ENCODE measurements around the gene TMEM186. TPM values are rescaled to one million over a fixed set of nuclear protein-coding genes. Genes with fewer than 3 reads are reported as not detected.
"Not testable (repeated sequence)": the region's sequence is repeated elsewhere in the genome, so short reads cannot be mapped to it uniquely, and the experiment has no call there.

TMEM186 gene
- total RNA-seq = 10 to 100 TPM; 15.6 to 16.4 TPM
- 11.8 TPM for polyA plus RNA-seq

DNA sequence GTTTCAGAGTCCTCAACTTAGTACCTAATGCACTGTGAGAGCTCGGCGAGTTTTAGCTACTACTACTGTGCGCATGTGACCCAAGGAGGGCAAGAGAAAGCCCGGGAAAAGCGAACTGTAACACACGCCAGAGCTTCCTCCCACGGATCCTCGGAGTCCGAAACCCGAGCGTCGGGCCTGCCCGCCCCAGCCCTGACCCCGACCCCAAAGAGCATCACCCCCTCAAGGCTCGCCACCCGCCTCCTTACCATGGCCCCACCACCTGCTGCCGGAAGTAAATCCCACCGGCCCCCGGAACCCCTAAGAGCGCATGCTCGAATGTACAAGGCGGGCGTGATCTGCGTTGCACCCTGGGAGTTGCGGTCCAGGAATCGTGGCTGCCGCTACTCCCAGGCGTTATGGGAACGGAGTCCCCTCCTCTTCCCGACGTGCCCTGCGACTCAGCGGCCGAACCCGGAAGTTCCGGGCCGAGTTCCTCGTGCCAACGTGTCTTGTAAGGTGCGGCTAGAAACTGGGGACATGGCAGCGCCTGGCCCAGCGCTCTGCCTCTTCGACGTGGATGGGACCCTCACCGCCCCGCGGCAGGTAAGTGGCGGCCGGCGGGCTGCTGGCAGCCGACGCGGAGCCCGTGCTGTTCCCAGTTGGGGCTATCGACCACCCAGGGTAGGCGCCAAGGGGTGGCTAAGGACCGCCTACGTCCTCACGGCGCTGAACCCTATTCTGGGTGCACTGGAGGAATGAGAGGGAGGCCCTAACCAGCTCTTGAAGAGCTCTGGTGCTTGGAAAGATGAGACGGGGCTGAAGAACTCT is at the start of gene TMEM186, which contains the start of gene PMM2:
Gene TMEM186, minus strand, starts transcription at position 276 of the 810 bp plus-strand sequence. Its CDS starts 25 bp downstream, at position 251.
Gene PMM2, plus strand, starts transcription at position 476 of the 810 bp plus-strand sequence. Its CDS starts 44 bp downstream, at position 520.
- peak within 1 kb of the TSS; percentile 90 for H3K4me3 ChIP-seq (ENCODE audit: low read length)
- H3K27me3 Mint-ChIP-seq = no peaks in the 10 kb centered on the region

DNA sequence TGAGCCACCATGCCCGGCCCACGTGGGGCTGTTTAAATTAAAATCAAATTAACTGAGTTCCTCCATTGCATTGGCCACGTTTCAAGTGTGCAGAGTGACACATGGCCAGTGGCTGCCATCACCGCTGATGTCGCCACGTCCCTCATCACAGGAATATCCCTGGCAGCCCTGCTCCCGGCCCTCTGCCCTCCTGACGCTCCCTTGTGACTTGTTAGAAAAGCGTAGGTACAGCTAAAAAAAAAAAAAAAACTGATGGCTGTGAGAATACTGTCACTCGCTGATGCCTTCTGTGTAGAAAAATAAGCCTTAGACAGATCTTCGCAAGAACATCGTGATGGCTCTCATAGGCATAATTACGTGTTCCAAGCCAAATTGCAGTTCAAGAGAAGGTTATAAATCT is 49.7 kb upstream of the TMEM186 start:
- peaks cover 0 to 51% (median 3%) of the 10 kb centered on the region in 3 donors for H3K36me3 Mint-ChIP-seq
- ChIA-PET POLR2A (no interaction called here), CTCF (no interaction called here)

More for the DNA sequence above, at the start of gene TMEM186, which contains the start of gene PMM2:
- no peaks in the 10 kb centered on the region for H3K9me3 Mint-ChIP-seq
- Histone ChIP-seq H3K27ac (ENCODE audit: low read depth, low read length) (peak within 1 kb of the TSS; percentile 87), H3K4me1 (ENCODE audit: insufficient read depth, low read length) (peaks cover 34% of the 10 kb centered on the region), H3K9me3 (ENCODE audit: low read length) (no peaks in the 10 kb centered on the region), H3K27me3 (ENCODE audit: insufficient read depth, low read length, poor library complexity, severe bottlenecking) (no peaks in the 10 kb centered on the region), H3K36me3 (ENCODE audit: insufficient read depth, low read length) (peaks cover 8% of the 10 kb centered on the region)
- peak within 1 kb of the TSS; percentile 94 to 99 (median 96) for H3K4me3 Mint-ChIP-seq
- peak; percentile 94 to 97 (median 95) for DNase-seq
- H3K4me1 Mint-ChIP-seq = peaks cover 33 to 66% (median 55%) of the 10 kb centered on the region in 3 donors
- CTCF ChIA-PET = interaction anchor here (1.9 kb wide), 1 partner anchor 83 kb away, joined by 8 read pairs; no protein-coding TSS in a partner anchor
- POLR2A ChIA-PET = interaction anchor here (2.6 kb wide), 1 partner anchor 71 kb away, joined by 17 read pairs; the partner anchor contains the start of gene CARHSP1
- H3K36me3 Mint-ChIP-seq = peaks cover 0 to 35% (median 0%) of the 10 kb centered on the region in 3 donors
- H3K27ac Mint-ChIP-seq = peak within 1 kb of the TSS; percentile 79 to 96 (median 94)

DNA sequence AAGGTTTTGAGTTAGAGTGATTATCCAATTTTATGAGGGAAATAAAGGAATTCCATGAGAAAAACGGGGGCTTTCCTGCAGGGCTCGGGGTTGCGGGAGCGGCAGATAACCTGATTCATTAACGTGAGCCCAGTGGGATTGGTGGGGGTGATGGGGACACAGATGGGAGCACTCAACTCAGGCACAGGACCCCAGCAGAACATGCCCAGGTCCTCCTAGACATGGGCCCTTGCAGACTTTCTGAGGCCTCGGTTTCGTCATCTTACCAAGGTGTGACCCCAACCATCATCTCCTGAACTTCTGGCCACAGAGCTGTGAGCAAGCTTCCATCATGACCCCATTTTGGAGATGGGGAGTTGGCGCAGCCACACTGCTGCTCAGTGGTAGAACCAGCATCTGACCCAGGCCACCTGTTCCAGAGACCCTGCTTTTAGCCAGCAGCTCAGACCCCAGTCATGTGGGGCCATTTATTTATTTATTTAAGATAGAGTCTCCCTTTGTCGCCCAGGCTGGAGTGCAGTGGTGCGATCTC is 49.0 kb upstream of the TMEM186 start:
- peaks cover 13 to 23% (median 16%) of the 10 kb centered on the region in 3 donors for H3K4me1 Mint-ChIP-seq
- no peaks in the 10 kb centered on the region for H3K9me3 Mint-ChIP-seq
- ChIA-PET POLR2A (no interaction called here), CTCF (no interaction called here)
- Histone ChIP-seq H3K4me1 (ENCODE audit: insufficient read depth, low read length) (no peaks in the 10 kb centered on the region), H3K4me3 (ENCODE audit: low read length) (no peak overlapping the region), H3K9me3 (ENCODE audit: low read length) (no peaks in the 10 kb centered on the region), H3K36me3 (ENCODE audit: insufficient read depth, low read length) (no peaks in the 10 kb centered on the region), H3K27me3 (ENCODE audit: insufficient read depth, low read length, poor library complexity, severe bottlenecking) (no peaks in the 10 kb centered on the region), H3K27ac (ENCODE audit: low read depth, low read length) (no peak overlapping the region)
- H3K27me3 Mint-ChIP-seq = peaks cover 0 to 1% of the 10 kb centered on the region in 2 donors
- no peak overlapping the region for H3K4me3 Mint-ChIP-seq
- H3K36me3 Mint-ChIP-seq = peaks cover 0 to 48% (median 3%) of the 10 kb centered on the region in 3 donors
- DNase-seq = no peak
- H3K27ac Mint-ChIP-seq = no peak overlapping the region

More for the DNA sequence above, 49.7 kb upstream of the TMEM186 start:
- Histone ChIP-seq H3K27me3 (ENCODE audit: insufficient read depth, low read length, poor library complexity, severe bottlenecking) (no peaks in the 10 kb centered on the region), H3K9me3 (ENCODE audit: low read length) (no peaks in the 10 kb centered on the region), H3K27ac (ENCODE audit: low read depth, low read length) (no peak overlapping the region), H3K36me3 (ENCODE audit: insufficient read depth, low read length) (no peaks in the 10 kb centered on the region), H3K4me3 (ENCODE audit: low read length) (no peak overlapping the region), H3K4me1 (ENCODE audit: insufficient read depth, low read length) (no peaks in the 10 kb centered on the region)
- Mint-ChIP-seq H3K4me3 (no peak overlapping the region), H3K27me3 (peaks cover 0 to 1% of the 10 kb centered on the region in 2 donors), H3K4me1 (peaks cover 16 to 24% (median 16%) of the 10 kb centered on the region in 3 donors), H3K9me3 (no peaks in the 10 kb centered on the region), H3K27ac (peak overlapping the region in 2 of 8 donors; percentile 12 to 17)
- DNase-seq = no peak

- no peaks in the 10 kb centered on the region for H3K9me3 Mint-ChIP-seq
- no peaks in the 10 kb centered on the region for H3K9me3 ChIP-seq (ENCODE audit: low read length)
- POLR2A ChIA-PET = no interaction called here
- no peaks in the 10 kb centered on the region for H3K36me3 ChIP-seq (ENCODE audit: insufficient read depth, low read length)
- H3K36me3 Mint-ChIP-seq = peaks cover 0 to 44% (median 3%) of the 10 kb centered on the region in 3 donors
- H3K27ac Mint-ChIP-seq = peak overlapping the region in 1 of 8 donors; percentile 29
- H3K4me1 Mint-ChIP-seq = peaks cover 10 to 21% (median 14%) of the 10 kb centered on the region in 3 donors
- H3K4me3 Mint-ChIP-seq = no peak overlapping the region
- no peak for DNase-seq
- H3K27ac ChIP-seq (ENCODE audit: low read depth, low read length) = no peak overlapping the region
- peaks cover 0 to 1% of the 10 kb centered on the region in 2 donors for H3K27me3 Mint-ChIP-seq
- H3K4me3 ChIP-seq (ENCODE audit: low read length) = no peak overlapping the region
- CTCF ChIA-PET = no interaction called here
- H3K27me3 ChIP-seq (ENCODE audit: insufficient read depth, low read length, poor library complexity, severe bottlenecking) = no peaks in the 10 kb centered on the region
- H3K4me1 ChIP-seq (ENCODE audit: insufficient read depth, low read length) = no peaks in the 10 kb centered on the region
Observed at GRCh38 chr16:8845699-8846298, 48.4 kb upstream of the TMEM186 start.

DNA sequence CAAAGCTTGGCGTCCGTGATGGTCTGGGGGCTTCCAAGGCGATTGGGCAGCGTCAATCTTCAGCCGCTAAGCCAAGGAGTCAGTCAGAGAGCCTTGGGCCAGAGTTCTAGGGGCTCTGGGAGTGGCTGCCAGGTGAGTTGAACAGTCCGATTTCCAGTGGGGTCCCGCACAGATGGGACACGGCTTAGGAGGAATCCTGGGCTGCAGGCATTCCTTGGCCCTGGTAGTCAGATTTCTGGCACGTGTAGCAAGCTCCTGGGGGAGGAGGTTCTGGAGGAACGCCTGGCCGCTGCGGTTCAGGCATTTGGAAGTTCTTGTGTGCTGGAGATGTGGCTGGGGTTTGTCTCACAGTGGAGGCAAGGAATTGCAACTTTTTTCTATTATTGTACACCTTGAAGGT is 45.9 kb upstream of the TMEM186 start:
- Mint-ChIP-seq H3K4me1 (peaks cover 0 to 13% (median 6%) of the 10 kb centered on the region in 3 donors), H3K36me3 (peaks cover 0 to 19% (median 0%) of the 10 kb centered on the region in 3 donors), H3K27ac (peak overlapping the region in 3 of 8 donors; percentile 11 to 86 (median 30))
- H3K36me3 ChIP-seq (ENCODE audit: insufficient read depth, low read length); H3K4me3 Mint-ChIP-seq; H3K27ac ChIP-seq (ENCODE audit: low read depth, low read length); H3K27me3 Mint-ChIP-seq; H3K4me1 ChIP-seq (ENCODE audit: insufficient read depth, low read length); H3K4me3 ChIP-seq (ENCODE audit: low read length); DNase-seq; H3K9me3 ChIP-seq (ENCODE audit: low read length); POLR2A ChIA-PET; H3K9me3 Mint-ChIP-seq; H3K27me3 ChIP-seq (ENCODE audit: insufficient read depth, low read length, poor library complexity, severe bottlenecking); CTCF ChIA-PET: not testable (repeated sequence)

- peaks cover 0 to 13% (median 6%) of the 10 kb centered on the region in 3 donors for H3K4me1 Mint-ChIP-seq
- H3K4me3 Mint-ChIP-seq; H3K9me3 ChIP-seq (ENCODE audit: low read length); H3K36me3 Mint-ChIP-seq; CTCF ChIA-PET; H3K36me3 ChIP-seq (ENCODE audit: insufficient read depth, low read length); DNase-seq; H3K27ac ChIP-seq (ENCODE audit: low read depth, low read length); POLR2A ChIA-PET; H3K4me3 ChIP-seq (ENCODE audit: low read length); H3K27me3 Mint-ChIP-seq; H3K9me3 Mint-ChIP-seq; H3K27me3 ChIP-seq (ENCODE audit: insufficient read depth, low read length, poor library complexity, severe bottlenecking); H3K4me1 ChIP-seq (ENCODE audit: insufficient read depth, low read length): not testable (repeated sequence)
- H3K27ac Mint-ChIP-seq = peak overlapping the region in 6 of 8 donors; percentile 8 to 80 (median 40)
Observed at GRCh38 chr16:8842016-8842415, 44.6 kb upstream of the TMEM186 start.

- H3K36me3 Mint-ChIP-seq; H3K4me3 ChIP-seq (ENCODE audit: low read length); H3K27me3 ChIP-seq (ENCODE audit: insufficient read depth, low read length, poor library complexity, severe bottlenecking); POLR2A ChIA-PET; H3K36me3 ChIP-seq (ENCODE audit: insufficient read depth, low read length); H3K27me3 Mint-ChIP-seq; H3K4me3 Mint-ChIP-seq; DNase-seq; H3K9me3 ChIP-seq (ENCODE audit: low read length); H3K4me1 ChIP-seq (ENCODE audit: insufficient read depth, low read length); H3K27ac Mint-ChIP-seq; CTCF ChIA-PET; H3K9me3 Mint-ChIP-seq; H3K27ac ChIP-seq (ENCODE audit: low read depth, low read length): not testable (repeated sequence)
- peaks cover 11 to 26% (median 15%) of the 10 kb centered on the region in 3 donors for H3K4me1 Mint-ChIP-seq
Observed at GRCh38 chr16:8837594-8837993, 40.2 kb upstream of the TMEM186 start.

- CTCF ChIA-PET; H3K4me3 ChIP-seq (ENCODE audit: low read length); H3K36me3 ChIP-seq (ENCODE audit: insufficient read depth, low read length); POLR2A ChIA-PET; H3K9me3 Mint-ChIP-seq; H3K27ac Mint-ChIP-seq; H3K4me1 ChIP-seq (ENCODE audit: insufficient read depth, low read length); H3K4me3 Mint-ChIP-seq; H3K27me3 Mint-ChIP-seq; DNase-seq; H3K9me3 ChIP-seq (ENCODE audit: low read length); H3K27me3 ChIP-seq (ENCODE audit: insufficient read depth, low read length, poor library complexity, severe bottlenecking); H3K27ac ChIP-seq (ENCODE audit: low read depth, low read length); H3K36me3 Mint-ChIP-seq: not testable (repeated sequence)
- H3K4me1 Mint-ChIP-seq = peaks cover 17 to 26% (median 18%) of the 10 kb centered on the region in 3 donors
Observed at GRCh38 chr16:8836797-8837196, 39.4 kb upstream of the TMEM186 start.
